Fibroblast of skin of scalp (primary cell): ENCODE results near the gene LMAN2.
"Not testable (repeated sequence)": the region's sequence is repeated elsewhere in the genome, so short reads cannot be mapped to it uniquely, and the experiment has no call there.

Source experiments
- DNase-seq: peaks from one replicate; pipeline ENCODE4 v3.0.0-alpha.2; 2013

LMAN2 gene

DNA sequence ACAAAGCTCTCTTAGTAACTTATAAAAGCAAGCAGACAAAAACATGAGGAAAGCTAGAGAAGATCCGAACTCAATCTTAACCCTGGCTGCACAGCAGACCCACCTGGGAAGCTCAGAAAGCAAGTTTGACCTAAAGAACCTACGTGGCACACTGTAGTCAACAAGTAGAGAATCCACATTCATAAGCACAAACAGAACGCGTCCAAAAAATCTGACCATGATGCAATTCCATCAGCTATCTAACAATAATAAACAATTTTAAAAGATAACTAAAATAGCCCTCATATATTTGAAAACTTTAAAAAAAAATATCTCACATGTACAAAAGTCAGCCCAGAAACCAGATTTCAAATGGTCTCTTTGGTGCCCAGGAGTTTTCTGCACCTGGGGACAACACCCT is 4.6 kb downstream of the LMAN2 start:
- DNase-seq, result no peak

DNA sequence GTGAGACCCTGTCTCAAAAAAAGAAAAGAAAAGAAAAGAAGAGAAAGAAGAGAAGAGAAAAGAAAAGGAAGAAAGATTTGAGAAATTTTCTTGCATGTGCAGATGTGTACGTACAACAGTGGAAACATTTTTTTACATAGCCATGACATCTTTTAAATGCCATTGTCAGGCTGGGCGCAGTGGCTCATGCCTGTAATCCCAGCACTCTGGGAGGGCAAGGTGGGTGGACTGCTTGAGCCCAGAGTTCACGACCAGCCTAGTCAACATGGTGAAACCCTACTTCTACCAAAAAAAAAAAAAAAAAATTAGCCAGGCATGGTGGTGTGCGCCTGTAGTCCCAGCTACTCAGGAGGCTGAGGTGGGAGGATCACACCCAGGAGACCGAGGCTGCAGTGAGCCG is 6.6 kb downstream of the LMAN2 start:
- DNase-seq, result no peak

DNA sequence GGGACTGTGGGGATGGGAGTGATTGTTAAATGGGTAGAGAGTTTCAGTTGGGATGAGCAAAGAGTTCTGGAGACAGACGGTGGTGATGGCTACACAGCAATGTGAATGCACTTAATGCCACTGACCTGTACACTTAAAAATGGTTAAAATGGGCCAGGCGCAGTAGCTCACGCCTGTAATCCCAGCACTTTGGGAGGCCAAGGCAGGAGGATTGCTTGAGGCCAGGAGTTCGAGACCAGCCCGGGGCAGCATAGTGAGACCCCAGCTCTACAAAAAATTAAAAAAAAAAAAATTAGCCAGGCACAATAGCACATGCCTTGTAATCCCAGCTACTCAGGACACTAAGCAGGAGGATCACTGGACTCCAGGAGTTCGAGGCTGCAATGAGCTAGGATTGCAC is 7.7 kb downstream of the LMAN2 start:
- no peak for DNase-seq

DNA sequence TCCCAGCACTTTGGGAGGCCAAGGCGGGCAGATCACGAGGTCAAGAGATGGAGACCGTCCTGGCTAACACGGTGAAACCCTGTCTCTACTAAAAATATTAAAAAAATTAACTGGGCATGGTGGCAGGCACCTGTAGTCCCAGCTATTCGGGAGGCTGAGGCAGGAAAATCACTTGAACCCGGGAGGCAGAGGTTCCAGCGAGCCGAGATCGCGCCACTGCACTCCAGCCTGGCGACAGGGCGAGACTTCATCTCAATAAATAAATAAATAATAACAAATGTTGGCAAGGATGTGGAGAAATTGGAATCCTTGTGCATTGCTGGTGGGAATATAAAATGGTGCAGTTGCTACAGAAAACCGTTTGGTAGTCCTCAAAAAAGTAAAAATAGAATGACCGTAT is 8.5 kb downstream of the LMAN2 start:
- not testable (repeated sequence) for DNase-seq

DNA sequence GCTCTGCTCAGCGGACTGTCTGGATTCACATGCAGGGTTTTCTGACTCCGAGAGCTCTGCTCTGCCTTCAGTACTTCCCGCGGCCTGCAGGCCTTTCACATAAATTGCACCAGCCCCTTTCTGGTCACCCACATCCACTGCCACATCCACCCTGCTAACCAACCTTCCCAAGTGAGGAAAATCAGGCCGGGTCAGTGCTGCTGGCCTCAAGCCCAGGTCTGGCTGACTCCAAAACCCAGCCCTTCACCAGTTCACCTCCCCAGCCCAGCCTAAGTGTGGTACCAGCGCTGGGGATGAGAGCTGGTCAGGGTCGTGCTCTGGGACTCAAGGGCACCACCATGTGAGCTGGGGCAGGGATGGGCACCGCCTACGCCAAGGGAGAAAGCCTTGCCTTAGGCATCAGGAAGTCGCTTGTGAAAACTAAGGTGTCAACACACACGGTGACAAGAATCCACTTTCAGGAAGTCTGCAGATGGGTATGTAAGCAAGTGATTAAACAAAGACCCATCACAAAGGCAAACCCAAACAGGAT is 12.3 kb downstream of the LMAN2 start:
- DNase-seq, result no peak

DNA sequence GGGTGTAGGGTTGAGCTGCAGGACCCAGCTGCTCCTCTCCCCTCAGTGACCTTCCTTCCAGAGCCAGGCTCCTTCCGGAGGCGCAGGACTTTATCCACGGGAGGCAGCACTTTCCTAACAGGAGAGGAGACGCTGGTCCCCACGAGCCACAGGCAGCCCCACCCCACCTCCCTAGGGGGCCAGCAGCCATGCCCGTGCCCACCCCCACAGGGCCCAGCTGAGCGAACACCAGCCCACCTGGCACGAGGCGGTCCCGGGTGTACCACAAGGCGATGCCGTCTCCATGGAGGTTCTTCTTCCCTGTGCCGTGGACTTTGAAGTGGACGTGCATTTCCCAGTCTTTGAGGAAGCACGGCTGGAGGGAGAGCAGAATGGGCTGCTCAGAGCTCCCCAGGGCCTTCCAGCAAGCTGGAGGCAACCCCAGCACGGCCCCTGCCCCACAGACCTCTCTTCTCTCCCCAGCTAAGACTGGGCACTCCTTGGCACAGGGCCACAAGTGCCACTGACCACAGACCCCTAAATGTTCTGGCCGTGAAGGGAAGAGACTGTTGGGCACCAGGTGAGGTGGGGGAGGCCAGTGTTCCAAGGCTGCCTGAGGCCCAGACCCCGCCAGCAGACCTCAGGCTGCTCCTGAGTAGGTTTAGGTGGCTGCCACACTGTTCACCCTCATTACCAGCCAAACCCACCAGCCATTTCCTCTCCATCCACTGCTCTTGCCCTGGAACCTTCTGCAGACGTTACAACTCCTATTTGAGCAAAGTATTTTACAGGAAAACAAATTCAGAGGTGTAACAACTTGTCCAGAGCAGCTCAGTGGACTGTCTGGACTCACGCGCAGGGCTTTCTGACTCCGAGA is 13.0 kb downstream of the LMAN2 start:
- DNase-seq, result no peak

DNA sequence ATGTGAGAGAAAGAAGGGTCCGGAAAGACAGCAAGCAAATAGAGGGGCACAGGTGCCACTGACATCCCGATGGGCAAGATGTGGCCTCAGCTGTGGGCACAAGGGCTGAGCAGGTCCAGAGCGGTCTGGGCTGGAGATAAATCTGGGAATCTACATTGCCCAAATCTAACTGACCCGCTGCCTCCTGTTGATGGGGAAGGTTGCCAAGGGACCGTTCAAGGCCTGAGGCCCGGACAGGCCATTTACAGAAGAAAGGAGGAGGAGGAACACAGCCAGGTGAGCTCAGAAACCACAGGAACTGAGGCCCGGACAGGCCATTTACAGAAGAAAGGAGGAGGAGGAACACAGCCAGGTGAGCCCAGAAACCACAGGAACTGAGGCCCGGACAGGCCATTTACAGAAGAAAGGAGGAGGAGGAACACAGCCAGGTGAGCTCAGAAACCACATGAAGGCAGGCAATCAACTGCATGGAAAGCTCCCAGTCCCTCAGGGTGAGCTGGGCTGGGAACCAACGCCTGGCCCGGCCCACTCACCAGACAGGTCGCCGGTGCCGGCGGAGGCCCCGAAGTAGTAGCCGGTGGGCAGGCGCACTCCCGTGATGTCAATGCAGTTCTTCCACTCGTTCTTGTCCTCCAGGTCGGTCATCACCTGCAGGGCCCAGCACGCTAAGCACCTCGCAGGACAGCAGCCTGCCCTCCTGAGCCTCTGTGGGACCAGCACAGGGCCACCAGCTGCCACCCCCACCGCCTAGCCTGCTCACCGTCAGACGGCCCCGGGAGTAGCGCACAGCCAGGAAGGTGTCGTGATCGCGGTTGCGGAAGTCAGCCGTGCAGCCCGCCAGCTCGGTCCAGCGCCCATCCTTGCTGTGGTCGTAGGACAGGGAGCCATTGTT is 14.6 kb downstream of the LMAN2 start:
- no peak for DNase-seq

DNA sequence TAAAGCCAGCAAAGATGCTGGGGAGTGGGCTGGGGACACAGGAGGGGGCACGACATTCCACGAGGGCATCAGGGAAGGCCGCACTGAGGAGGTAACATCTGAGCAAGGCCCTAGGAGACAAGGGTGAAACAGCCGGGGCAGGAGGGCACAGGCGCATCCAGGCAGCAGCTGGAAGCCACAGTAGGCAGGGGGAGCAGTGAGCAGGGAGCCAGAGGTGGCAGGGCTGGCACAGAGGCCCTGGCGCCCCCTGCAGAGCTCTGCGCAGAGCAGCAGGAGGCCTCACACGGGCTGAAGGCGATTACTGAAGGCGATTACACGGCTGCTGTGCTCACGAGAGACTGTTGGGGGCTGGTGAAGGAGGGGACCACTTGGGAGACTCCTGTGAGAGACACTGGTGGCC is 15.4 kb downstream of the LMAN2 start:
- no peak for DNase-seq

DNA sequence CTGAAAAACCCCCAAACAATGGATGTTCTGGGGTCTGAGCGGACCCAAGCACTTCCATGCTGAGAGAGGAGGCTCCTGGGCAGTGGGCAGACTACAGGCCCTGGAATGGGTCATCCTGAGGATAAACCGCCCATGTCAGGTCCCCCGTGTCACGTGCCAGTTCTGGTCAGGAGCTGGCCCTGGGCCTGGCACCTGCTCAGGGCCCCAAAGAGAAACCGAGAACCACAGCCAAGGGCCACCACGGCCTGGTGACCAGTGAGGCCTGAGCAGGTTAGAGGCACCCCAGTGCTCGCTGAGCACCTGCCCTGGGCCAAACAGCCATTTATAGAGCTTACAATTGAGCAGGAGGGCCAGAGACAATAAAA is 15.8 kb downstream of the LMAN2 start:
- no peak for DNase-seq

DNA sequence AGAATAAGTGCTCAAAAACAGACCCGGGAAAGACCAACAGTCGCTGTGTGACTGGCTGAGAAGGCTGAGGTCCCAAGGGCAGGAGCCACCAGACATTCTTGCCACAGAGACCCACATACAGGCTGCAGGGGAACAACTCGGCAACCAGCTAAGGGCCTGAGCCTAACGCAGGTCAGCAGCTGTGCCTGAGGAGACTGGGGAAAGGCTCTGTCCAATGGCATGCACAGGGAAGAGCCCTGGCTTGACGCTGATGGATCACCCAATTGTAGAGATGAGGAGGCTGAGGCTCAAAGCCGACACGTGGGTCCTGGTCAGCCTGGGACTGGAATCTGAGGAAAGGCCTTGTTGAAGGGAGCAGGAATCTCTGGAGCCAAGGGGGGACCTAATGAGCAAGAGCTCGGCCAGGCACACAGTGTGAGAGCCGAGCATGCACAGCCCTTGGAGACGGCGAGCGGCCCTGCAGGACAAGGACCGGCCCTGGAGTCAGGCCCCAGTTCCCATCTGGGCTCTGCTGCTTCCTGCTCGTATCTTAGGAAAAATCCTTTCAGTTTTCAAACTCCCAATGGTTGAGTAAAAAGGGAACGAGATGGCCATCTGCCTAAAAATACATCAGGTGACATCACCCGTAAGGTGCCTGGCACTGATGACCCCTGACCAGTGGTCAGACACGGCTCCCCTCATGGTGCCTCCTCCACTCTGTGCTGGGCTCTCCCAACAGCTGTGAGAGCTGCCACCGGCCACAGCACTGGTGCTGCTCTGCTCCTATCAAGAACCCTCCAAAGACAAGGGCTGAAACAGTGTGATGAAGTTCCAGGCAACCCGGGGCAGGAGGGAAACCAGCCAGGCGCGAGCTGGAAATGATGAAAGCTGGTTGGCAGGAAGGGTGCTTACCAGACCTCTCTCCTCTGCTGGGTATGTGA is 16.4 kb downstream of the LMAN2 start:
- no peak for DNase-seq

DNA sequence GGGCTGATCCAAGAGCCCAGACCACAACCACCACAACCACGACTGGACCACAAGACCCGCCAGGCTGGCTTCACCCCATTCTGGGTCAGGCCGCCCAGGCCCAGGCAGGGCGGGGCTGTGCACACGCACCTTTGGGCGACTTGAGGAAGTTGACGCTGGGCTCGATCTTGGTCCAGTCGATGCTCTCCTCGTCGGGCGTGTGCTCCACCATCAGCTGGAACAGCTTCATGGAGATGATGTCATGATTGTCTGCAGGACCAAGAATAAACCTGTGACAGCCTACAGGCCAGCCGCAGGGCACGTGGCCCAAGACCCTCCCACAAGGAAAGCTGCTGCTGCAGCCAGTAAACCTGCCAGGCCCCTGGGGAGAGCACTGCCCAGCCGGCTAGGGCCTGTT is 17.3 kb downstream of the LMAN2 start:
- DNase-seq, result no peak

DNA sequence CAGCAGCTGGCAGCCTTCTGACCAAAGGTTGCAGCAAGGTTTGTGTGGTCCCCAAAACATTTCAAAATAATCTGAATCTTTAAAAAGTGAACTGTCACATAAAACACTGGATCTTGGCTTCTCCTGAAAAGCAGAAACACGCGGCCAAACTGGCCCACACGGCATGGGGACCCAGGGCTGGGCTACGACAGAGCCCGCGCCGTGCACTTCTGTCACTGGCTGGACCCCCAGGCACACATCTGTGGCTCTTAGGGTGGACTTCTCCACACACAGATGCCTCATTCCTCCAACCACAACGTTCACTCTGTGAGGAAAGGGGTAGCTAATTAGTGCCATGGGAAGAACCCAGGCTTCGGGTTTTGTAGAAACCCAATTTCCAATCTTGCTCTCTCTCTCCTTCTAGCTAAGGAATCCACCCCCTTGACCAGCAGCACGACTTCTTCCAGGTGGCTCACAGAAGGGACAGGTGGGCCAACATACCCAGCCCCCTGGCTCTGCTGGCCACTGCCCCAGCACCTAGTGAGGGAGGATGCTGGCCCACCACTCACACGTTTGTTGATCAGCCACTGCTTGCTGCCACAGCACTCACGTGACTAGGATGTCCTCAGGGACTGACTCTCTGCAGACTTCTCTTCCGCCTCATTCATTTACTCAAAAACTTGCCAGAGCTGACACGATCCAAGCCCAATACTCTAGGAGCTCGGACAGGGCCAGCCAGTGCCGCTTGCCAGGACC is 17.9 kb downstream of the LMAN2 start:
- no peak for DNase-seq

DNA sequence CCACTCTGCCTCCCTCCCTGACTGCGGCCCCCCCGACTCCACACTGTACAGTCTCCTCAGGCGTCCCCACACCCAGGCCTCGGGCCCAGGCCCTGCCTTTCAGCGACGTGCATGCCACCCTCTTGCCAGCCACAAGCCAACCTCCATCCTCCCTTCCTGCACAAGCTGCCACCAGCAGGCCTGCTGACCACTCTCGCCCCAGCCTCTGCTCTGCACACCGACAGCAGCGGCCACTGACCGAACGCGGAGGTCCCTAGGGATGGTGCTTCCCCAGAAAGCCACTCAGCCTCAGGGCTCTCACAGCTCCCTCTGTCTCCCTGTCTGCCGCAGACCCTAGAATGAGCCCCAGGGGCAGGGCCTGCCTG is 18.6 kb downstream of the LMAN2 start:
- no peak for DNase-seq

DNA sequence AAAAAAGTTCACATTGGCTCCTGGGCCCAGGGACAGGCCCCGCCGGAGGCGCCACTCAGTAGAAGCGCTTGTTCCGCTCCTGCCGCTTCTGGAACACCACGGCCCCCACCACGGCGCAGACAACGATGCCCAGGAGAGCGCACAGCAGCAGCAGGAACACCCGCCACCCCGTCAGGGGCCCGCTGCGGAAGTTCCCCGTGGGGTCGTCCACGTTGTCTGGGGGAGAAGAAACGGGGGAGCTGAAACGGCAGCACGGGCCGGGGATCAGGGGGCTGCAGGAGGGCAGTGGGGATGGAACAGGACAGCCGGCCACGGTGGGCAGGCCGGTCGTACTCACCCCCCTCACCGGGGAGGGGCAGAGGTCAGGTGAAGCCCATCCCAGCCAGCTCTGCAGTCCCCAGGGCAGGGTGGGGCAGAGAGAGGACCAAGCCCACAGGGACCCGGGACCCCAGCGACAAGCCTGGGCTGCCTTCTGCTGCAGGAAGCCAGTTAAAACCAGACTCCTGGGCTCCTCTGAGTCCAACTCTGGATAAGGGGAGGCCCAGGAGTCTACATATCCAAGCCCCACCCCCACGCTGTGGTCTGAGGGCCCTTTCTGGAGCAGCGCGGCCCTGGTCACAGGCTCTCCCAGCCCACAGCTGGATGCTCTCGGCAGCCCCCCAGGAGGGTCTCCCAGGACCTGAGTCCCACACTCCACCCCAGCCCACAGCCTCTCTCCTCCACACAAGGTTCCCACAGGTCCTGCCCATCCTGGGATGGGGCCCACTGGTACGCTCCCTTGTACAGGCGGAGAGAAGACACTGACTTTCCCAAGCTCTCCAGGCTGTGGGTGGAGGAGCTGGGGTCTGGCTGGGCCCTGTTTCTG is 19.2 kb downstream of the LMAN2 start:
- DNase-seq, result no peak

DNA sequence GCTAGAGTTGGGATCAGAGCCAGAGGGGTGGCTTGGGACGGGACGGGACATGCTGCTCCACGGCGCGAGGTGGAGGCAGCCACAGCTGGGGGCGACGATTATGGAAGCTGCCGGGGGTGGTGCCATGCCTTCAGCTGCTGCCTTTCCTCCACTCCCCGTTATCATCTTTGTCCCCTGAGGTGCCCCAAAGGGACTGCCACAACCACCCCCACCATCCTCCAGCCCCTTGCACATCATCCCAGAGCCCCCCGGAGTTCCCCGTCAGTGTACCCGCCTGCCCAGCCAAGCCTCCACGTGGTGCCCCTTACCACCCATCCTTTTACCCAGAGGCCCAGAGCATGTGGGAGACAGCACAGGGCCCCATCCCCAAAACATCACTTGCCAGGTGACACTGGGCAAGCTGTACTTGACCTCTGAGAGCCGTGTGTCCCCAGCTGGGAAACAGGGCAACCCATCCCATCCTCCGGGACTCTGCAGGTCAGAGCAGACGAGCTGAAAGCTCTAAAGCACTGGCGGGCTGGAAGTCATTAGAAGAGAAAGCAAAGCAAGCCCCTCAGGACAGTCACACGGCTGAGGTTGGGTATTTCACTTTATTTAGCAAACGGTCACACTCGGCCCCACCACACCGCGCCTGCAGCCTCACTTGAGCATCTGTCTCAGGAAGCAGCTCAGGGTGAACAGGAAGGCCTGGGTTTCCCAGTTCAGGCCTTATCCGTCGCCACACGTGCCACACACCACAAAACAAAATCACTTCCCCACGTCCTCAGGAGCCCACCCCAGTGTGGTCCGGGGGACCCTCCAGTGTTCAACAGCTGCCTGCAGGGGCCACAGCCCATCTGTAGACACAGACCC is 20.3 kb downstream of the LMAN2 start:
- DNase-seq, result no peak

DNA sequence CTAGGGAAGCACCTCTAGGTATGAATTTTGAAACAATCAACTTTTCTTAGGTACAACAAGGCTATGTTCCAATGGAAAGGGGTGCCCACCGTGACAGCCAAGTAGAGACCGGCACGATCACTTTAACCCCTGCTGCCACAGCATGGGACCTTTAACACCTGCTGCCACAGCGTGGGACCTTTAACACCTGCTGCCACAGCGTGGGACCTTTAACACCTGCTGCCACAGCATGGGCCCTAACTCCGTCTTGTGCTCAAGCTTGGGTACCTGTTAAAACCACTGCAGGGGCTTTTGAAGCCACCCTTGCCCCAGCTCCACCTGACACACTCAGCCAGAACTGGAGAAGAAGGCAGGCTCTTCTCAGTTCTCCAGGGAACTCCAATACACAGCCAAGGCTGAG is 21.6 kb downstream of the LMAN2 start:
- no peak for DNase-seq

DNA sequence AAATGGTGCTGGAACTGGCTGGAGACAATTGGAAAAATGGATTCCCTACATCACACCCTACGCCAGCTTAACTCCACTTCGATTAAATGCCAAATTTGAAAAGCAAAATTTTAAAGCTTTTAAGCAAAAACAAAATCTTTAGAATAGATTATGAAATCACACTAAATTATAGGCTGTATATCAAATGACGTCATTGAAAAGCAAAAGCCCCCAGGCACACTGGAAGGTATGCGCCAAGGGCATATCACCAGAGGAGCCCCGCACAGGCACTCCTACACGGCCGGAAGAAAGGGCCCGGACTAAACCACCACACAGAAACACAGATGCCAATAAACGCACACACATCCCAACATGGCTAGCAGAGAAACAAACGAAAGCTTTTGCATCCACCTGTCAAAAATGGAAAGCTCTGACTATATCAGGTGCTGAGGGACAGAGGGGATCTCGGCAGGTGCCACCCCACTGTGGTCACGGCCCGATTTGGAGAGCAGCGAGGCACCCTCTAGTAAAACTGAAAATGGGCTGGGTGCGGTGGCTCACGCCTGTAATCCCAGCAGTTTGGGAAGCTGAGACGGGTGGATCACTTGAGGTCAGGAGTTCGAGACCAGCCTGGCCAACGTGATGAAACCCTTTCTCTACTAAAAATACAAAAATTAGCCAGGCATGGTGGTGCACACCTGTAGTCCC is 22.8 kb downstream of the LMAN2 start:
- DNase-seq, result no peak

DNA sequence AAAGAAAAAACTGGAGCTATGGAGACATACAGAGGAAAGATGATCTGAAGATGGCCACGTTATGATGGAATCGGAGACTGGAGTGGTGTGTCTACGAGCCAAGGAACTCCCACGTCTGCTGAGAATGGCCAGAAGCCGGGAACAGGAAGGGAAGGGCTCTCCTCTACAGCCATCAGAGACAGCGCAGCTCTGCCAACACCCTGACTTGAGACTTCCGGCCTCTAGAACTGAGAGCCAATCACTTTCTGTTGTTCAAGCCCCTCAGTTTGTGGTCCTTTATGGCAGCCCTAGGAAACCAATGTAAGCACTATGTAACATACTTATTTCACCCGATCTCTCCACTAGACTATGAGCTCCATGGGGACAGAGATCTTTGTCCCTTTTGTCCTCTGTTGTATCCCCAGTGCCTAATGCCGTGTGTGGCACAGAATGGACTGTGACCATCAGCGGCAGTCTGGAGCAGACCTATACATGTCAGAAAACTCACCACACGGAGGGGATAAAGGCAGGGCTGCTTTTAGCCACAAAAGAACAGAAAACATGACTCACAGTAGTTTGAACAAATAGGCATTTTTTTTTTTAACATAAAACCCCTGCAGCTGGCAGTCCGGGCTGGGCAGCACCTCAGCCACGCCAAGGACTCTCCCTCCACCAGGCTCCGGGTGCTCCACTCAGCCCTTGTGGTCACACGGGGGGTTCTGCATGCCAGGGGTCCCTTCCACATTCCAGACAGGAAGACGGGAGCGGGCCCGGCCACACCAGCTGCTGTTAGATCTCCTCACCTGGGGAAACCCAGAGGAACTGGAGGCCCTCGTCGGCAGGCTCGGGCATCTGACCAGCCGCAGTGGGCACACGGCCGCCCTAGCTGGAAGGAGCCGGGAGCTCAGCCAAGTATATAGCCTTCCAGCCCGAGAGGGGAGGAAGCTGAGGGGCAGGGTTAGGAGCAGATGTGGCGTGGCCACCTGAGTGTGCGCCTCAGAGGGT is 23.6 kb downstream of the LMAN2 start:
- DNase-seq, result no peak
